Choroid plexus epithelial cell (primary cell): Measurements from ENCODE around the gene CDKN3.

Source experiments
- DNase-seq: peaks from one replicate; pipeline ENCODE4 v3.0.0-alpha.2; 2010; ENCODE audit warnings: low read depth
- H3K4me3 ChIP-seq: 2 replicates; pipeline ENCODE4 v1.5.1; 2011; ENCODE audit warnings: low read depth, mild to moderate bottlenecking, control low read depth, low read length, moderate library complexity
- TF ChIP-seq, protein P1 (sequence below): conservative IDR thresholded peaks from 2 replicates; pipeline ENCODE4 v1.5.1; 2011; ENCODE audit warnings: low read depth, mild to moderate bottlenecking, control low read depth, inconsistent platforms, low read length, moderate library complexity

CDKN3 gene

GRCh38 chr14:54396493-54397335 is at the start of gene CDKN3:
CDKN3 (plus strand) TSS chr14:54397007; CDS start chr14:54397069, 62 bp downstream.
- DNase-seq, result peak; percentile 99
- H3K4me3 ChIP-seq, result peak within 1 kb of the TSS; percentile 94
- TF ChIP-seq, protein P1, sequence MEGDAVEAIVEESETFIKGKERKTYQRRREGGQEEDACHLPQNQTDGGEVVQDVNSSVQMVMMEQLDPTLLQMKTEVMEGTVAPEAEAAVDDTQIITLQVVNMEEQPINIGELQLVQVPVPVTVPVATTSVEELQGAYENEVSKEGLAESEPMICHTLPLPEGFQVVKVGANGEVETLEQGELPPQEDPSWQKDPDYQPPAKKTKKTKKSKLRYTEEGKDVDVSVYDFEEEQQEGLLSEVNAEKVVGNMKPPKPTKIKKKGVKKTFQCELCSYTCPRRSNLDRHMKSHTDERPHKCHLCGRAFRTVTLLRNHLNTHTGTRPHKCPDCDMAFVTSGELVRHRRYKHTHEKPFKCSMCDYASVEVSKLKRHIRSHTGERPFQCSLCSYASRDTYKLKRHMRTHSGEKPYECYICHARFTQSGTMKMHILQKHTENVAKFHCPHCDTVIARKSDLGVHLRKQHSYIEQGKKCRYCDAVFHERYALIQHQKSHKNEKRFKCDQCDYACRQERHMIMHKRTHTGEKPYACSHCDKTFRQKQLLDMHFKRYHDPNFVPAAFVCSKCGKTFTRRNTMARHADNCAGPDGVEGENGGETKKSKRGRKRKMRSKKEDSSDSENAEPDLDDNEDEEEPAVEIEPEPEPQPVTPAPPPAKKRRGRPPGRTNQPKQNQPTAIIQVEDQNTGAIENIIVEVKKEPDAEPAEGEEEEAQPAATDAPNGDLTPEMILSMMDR, result peak; percentile 44

GRCh38 chr14:54347044-54347443 is 49.8 kb upstream of the CDKN3 start:
- TF ChIP-seq, protein P1, result no peak
- no peak overlapping the region for H3K4me3 ChIP-seq
- DNase-seq, result no peak

GRCh38 chr14:54348001-54348611 is 48.7 kb upstream of the CDKN3 start:
- DNase-seq, result peak; percentile 70

DNA sequence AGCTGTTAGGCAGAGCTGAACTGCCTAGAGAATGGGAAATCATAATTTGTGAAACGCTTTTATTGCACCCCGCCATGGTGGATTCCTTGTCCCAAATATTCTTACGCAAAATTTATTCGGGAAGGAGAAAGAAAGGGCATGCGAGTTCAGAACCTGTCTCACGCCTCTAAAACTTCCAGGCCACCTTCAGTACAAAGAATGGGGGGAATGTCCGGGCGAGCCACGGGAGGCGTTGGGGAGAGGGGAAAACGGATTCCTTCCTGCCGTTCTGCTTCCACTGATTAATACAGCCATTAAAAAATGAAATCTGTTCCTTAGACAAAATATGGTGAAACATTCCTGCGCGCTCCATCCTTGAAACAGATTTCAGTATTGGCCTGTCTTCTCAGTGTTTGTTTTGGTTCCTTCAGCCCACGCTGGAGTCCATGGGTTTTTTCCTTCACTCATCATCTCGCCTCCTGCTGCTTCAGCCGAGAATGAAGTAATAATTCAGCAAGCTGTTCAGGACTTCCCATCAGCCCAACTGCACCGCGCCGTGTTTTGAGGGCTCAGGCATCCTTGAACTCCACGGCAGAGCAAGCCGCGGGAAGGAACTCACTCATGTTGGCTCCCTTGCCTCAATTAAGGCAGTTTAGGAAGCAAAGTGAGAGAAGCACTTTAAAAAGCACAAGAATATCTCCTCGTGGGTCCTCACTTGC is 47.7 kb upstream of the CDKN3 start:
- peak overlapping the region; percentile 48 for H3K4me3 ChIP-seq
- TF ChIP-seq, protein P1, result peak; percentile 14
- peak; percentile 94 for DNase-seq

More at GRCh38 chr14:54348001-54348611, 48.7 kb upstream of the CDKN3 start:
- no peak overlapping the region for H3K4me3 ChIP-seq
- TF ChIP-seq, protein P1, result peak; percentile 68

- TF ChIP-seq, protein P1, result no peak
- H3K4me3 ChIP-seq, result no peak overlapping the region
- DNase-seq, result no peak
Observed at GRCh38 chr14:54349713-54350112, 47.1 kb upstream of the CDKN3 start.

- no peak overlapping the region for H3K4me3 ChIP-seq
- TF ChIP-seq, protein P1, result no peak
- peak; percentile 84 for DNase-seq
Observed at GRCh38 chr14:54350203-54350602, 46.6 kb upstream of the CDKN3 start.
